ENCODE data around the gene ADIPOR2. TPM values are rescaled to one million over a fixed set of nuclear protein-coding genes. Genes with fewer than 3 reads are reported as not detected.
A peak's percentile ranks its signal among the peaks of the same experiment; 100 is the strongest.

Gene ADIPOR2
- total and polyA plus RNA-seq, 4 donors: 14.8 to 50.5 (median 31.7) TPM

DNA sequence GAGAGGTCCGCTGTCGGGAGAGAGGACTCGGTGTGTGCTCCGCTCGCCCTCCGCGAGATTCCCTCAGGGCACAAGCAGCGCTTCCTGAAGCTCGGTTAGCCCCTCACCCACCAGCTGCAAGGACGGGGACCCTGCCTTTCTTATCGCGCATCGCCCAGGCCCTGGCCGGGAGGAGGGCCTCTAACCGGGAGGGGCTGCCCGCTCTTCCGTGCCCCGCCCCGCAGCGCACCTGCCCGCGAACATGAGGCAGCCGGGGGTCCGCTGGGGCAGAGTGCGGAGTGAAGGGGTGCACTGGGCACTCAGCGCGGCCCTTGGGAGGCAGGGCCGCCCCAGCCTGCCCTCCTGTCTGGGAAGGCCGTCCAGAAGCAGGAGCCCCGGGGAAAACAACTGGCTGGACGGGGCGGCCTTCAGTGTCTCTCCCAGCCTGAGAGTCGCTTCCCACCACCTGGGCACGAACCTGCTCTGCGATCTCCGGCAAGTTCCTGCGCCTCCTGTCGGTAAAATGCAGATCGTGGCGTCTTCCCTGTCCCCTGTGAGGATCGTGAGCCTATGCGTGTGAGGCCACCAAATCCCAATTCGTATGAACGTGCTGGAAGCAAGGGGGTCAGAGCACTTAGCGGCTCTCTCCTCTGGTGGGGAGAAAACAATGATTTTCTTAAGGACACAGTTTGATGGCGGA, 28.0 kb upstream of the ADIPOR2 start:
- Histone ChIP-seq H3K4me1 (ENCODE audit: control insufficient read depth in 1 of 2, insufficient read depth in 2 of 2, low read length in 2 of 2) (peaks cover 0 to 4% of the 10 kb centered on the region in 2 donors), H3K9me3 (ENCODE audit: control insufficient read depth, low read length) (no peaks in the 10 kb centered on the region), H3K27me3 (ENCODE audit: control insufficient read depth in 1 of 2, insufficient read depth in 2 of 2, low read length in 1 of 2) (no peaks in the 10 kb centered on the region), H3K27ac (ENCODE audit: low read depth in 1 of 2, low read length in 2 of 2) (no peak overlapping the region), H3K4me3 (ENCODE audit: low read length in 2 of 2) (no peak overlapping the region), H3K36me3 (ENCODE audit: control insufficient read depth in 1 of 2, insufficient read depth in 2 of 2, low read length in 1 of 2) (no peaks in the 10 kb centered on the region)
- peak; percentile 3 for ATAC-seq (ENCODE audit: low FRiP score)
- 34 to 37% methylated on average over 43 to 46 of the region's 46 CpGs for WGBS, 2 donors
- intact Hi-C loops (cut with DNase I): loop anchor here in 1 of 2 donors (5.0 kb wide), 1 partner anchor 274 kb away; no protein-coding TSS in a partner anchor
- peak in 1 of 2 donors; percentile 61 for DNase-seq

- Histone ChIP-seq H3K36me3 (ENCODE audit: control insufficient read depth in 1 of 2, insufficient read depth in 2 of 2, low read length in 1 of 2) (no peaks in the 10 kb centered on the region), H3K4me3 (ENCODE audit: low read length in 2 of 2) (no peak overlapping the region), H3K27me3 (ENCODE audit: control insufficient read depth in 1 of 2, insufficient read depth in 2 of 2, low read length in 1 of 2) (no peaks in the 10 kb centered on the region), H3K27ac (ENCODE audit: low read depth in 1 of 2, low read length in 2 of 2) (no peak overlapping the region), H3K4me1 (ENCODE audit: control insufficient read depth in 1 of 2, insufficient read depth in 2 of 2, low read length in 2 of 2) (peaks cover 0 to 4% of the 10 kb centered on the region in 2 donors), H3K9me3 (ENCODE audit: control insufficient read depth, low read length) (no peaks in the 10 kb centered on the region)
- DNase-seq: no peak
- intact Hi-C loops (cut with DNase I): loop anchor here in 1 of 2 donors (5.0 kb wide), 1 partner anchor 274 kb away; no protein-coding TSS in a partner anchor
- ATAC-seq (ENCODE audit: low FRiP score): no peak
- WGBS, 2 donors: 93% methylated on average over 11 of the region's 11 CpGs
These were observed 27.3 kb upstream of the ADIPOR2 start for GRCh38 chr12:1663440-1664132.

- H3K4me3 ChIP-seq (ENCODE audit: low read length in 2 of 2): no peak overlapping the region
- no peaks in the 10 kb centered on the region for H3K36me3 ChIP-seq (ENCODE audit: control insufficient read depth in 1 of 2, insufficient read depth in 2 of 2, low read length in 1 of 2)
- no peak for ATAC-seq (ENCODE audit: low FRiP score)
- DNase-seq: no peak
- H3K27me3 ChIP-seq (ENCODE audit: control insufficient read depth in 1 of 2, insufficient read depth in 2 of 2, low read length in 1 of 2): no peaks in the 10 kb centered on the region
- 87 to 88% methylated on average over 2 of the region's 2 CpGs for WGBS, 2 donors
- H3K9me3 ChIP-seq (ENCODE audit: control insufficient read depth, low read length): no peaks in the 10 kb centered on the region
- no peak overlapping the region for H3K27ac ChIP-seq (ENCODE audit: low read depth in 1 of 2, low read length in 2 of 2)
- intact Hi-C loops (cut with DNase I): no loop called here
- peaks cover 0 to 4% of the 10 kb centered on the region in 2 donors for H3K4me1 ChIP-seq (ENCODE audit: control insufficient read depth in 1 of 2, insufficient read depth in 2 of 2, low read length in 2 of 2)
These were observed 25.5 kb upstream of the ADIPOR2 start for GRCh38 chr12:1665366-1665765.

DNA sequence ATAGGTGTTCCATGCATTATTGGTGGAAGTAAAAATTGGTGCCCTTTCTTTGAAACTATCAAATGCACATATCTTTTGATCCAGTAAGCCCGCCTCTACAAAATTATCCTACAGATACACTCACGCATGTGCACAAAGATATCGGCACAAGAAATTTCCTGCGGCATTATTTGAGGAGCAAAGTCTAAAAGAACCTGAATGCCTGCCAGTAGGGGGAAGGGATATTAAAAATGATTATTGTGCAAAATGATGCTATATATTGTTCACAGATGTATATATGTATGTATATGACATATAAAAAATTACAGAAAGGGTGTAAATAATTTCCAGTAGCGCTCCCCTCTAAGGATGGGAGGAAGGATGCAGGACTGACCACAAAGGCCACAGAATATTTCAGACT, 24.7 kb upstream of the ADIPOR2 start:
- no peak overlapping the region for H3K27ac ChIP-seq (ENCODE audit: low read depth in 1 of 2, low read length in 2 of 2)
- 74 to 77% methylated on average over 5 of the region's 5 CpGs for WGBS, 2 donors
- no peaks in the 10 kb centered on the region for H3K27me3 ChIP-seq (ENCODE audit: control insufficient read depth in 1 of 2, insufficient read depth in 2 of 2, low read length in 1 of 2)
- DNase-seq (no peak), ATAC-seq (ENCODE audit: low FRiP score) (no peak)
- H3K4me3 ChIP-seq (ENCODE audit: low read length in 2 of 2): no peak overlapping the region
- peaks cover 0 to 4% of the 10 kb centered on the region in 2 donors for H3K4me1 ChIP-seq (ENCODE audit: control insufficient read depth in 1 of 2, insufficient read depth in 2 of 2, low read length in 2 of 2)
- no peaks in the 10 kb centered on the region for H3K9me3 ChIP-seq (ENCODE audit: control insufficient read depth, low read length)
- intact Hi-C loops (cut with DNase I): no loop called here
- no peaks in the 10 kb centered on the region for H3K36me3 ChIP-seq (ENCODE audit: control insufficient read depth in 1 of 2, insufficient read depth in 2 of 2, low read length in 1 of 2)

DNA sequence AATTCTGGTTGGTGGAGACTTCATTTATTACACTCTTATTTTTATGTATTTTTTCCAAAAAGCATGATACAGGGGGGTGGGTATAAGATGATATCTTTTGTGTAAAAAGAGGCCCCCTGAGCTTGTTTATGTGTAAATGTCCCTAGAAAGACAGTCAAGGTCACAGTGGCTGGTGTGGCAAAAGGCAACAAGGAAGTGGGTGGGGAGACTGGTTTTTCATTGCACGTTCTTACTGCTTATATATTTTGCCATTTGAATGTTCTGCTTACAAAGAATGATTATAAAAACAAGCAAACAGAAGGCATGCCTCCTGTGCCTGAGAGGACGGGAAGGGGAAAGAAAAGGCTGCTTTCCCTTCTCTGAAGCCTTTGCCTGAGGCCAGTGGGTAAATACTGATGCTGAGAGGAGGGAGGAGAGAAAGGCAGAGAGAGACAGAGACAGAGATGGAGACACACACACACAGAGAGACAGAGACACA, 24.1 kb upstream of the ADIPOR2 start:
- Histone ChIP-seq H3K36me3 (ENCODE audit: control insufficient read depth in 1 of 2, insufficient read depth in 2 of 2, low read length in 1 of 2) (no peaks in the 10 kb centered on the region), H3K27me3 (ENCODE audit: control insufficient read depth in 1 of 2, insufficient read depth in 2 of 2, low read length in 1 of 2) (no peaks in the 10 kb centered on the region), H3K4me1 (ENCODE audit: control insufficient read depth in 1 of 2, insufficient read depth in 2 of 2, low read length in 2 of 2) (peaks cover 0 to 4% of the 10 kb centered on the region in 2 donors), H3K4me3 (ENCODE audit: low read length in 2 of 2) (no peak overlapping the region), H3K9me3 (ENCODE audit: control insufficient read depth, low read length) (no peaks in the 10 kb centered on the region), H3K27ac (ENCODE audit: low read depth in 1 of 2, low read length in 2 of 2) (peak overlapping the region in 1 of 2 donors; percentile 32)
- no peak for ATAC-seq (ENCODE audit: low FRiP score)
- intact Hi-C loops (cut with DNase I): no loop called here
- no peak for DNase-seq
- 6% methylated on average over 2 of the region's 2 CpGs for WGBS, 2 donors

- WGBS, 2 donors: 77% methylated on average over 18 of the region's 18 CpGs
- H3K36me3 ChIP-seq (ENCODE audit: control insufficient read depth in 1 of 2, insufficient read depth in 2 of 2, low read length in 1 of 2): no peaks in the 10 kb centered on the region
- DNase-seq (no peak), ATAC-seq (ENCODE audit: low FRiP score) (peak; percentile 51)
- H3K4me3 ChIP-seq (ENCODE audit: low read length in 2 of 2): no peak overlapping the region
- no peak overlapping the region for H3K27ac ChIP-seq (ENCODE audit: low read depth in 1 of 2, low read length in 2 of 2)
- intact Hi-C loops (cut with DNase I): no loop called here
- H3K4me1 ChIP-seq (ENCODE audit: control insufficient read depth in 1 of 2, insufficient read depth in 2 of 2, low read length in 2 of 2): peaks cover 0 to 4% of the 10 kb centered on the region in 2 donors
- H3K27me3 ChIP-seq (ENCODE audit: control insufficient read depth in 1 of 2, insufficient read depth in 2 of 2, low read length in 1 of 2): no peaks in the 10 kb centered on the region
- no peaks in the 10 kb centered on the region for H3K9me3 ChIP-seq (ENCODE audit: control insufficient read depth, low read length)
These were observed 21.9 kb upstream of the ADIPOR2 start for GRCh38 chr12:1668833-1669543.

DNA sequence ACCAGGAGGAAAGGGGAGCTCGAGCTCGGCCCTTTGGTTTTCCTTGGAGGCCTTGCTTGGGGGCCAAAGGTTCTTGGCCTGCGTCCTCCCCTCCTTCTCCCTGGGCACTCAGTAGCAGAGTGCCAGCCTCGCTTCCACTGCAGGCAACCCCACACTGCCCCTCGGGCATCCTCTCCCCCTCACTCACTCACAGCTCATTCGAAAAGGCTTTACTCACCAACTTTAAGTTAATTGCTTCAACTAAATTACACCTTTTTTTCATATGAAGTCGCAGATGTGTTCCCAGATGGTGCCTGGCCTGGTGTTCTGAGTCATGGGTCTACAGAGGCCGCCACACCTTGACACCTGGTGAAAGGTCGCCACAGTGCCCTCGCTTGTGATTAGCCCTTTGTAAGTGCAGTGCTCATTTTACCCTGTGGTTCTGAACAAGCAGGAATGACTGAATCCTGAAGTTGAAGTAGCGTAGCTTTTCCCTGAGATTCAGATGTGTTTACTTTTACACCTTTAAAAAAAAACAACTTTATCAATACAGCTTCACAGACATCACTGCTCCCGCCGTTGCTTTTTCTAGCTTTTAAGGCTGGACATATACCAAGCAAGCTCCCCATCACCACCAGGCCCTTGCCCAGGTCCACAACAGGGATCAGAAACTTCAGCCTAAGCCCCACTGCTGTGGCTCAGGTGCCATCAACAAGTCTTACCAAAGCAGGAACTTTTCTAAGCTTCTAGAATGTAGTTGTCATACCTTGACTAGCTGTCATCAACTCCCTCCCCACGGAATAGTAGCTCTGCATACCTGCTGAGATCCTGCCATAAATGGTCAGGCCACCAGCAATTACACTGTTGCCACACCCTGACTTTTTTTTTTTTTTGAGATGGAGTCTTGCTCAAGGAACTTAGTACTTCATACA, 20.3 kb upstream of the ADIPOR2 start:
- ATAC-seq (ENCODE audit: low FRiP score) (no peak), DNase-seq (no peak)
- Histone ChIP-seq H3K4me1 (ENCODE audit: control insufficient read depth in 1 of 2, insufficient read depth in 2 of 2, low read length in 2 of 2) (peaks cover 0 to 4% of the 10 kb centered on the region in 2 donors), H3K27me3 (ENCODE audit: control insufficient read depth in 1 of 2, insufficient read depth in 2 of 2, low read length in 1 of 2) (no peaks in the 10 kb centered on the region), H3K9me3 (ENCODE audit: control insufficient read depth, low read length) (no peaks in the 10 kb centered on the region), H3K36me3 (ENCODE audit: control insufficient read depth in 1 of 2, insufficient read depth in 2 of 2, low read length in 1 of 2) (no peaks in the 10 kb centered on the region), H3K4me3 (ENCODE audit: low read length in 2 of 2) (no peak overlapping the region), H3K27ac (ENCODE audit: low read depth in 1 of 2, low read length in 2 of 2) (no peak overlapping the region)
- WGBS, 2 donors: 62 to 69% methylated on average over 14 of the region's 14 CpGs
- intact Hi-C loops (cut with DNase I): no loop called here

- DNase-seq: no peak
- H3K4me1 ChIP-seq (ENCODE audit: control insufficient read depth in 1 of 2, insufficient read depth in 2 of 2, low read length in 2 of 2): no peaks in the 10 kb centered on the region
- H3K4me3 ChIP-seq (ENCODE audit: low read length in 2 of 2): no peak overlapping the region
- ATAC-seq (ENCODE audit: low FRiP score): no peak
- no peaks in the 10 kb centered on the region for H3K27me3 ChIP-seq (ENCODE audit: control insufficient read depth in 1 of 2, insufficient read depth in 2 of 2, low read length in 1 of 2)
- no peaks in the 10 kb centered on the region for H3K9me3 ChIP-seq (ENCODE audit: control insufficient read depth, low read length)
- intact Hi-C loops (cut with DNase I): no loop called here
- H3K27ac ChIP-seq (ENCODE audit: low read depth in 1 of 2, low read length in 2 of 2): no peak overlapping the region
- 97 to 99% methylated on average over 3 of the region's 3 CpGs for WGBS, 2 donors
- no peaks in the 10 kb centered on the region for H3K36me3 ChIP-seq (ENCODE audit: control insufficient read depth in 1 of 2, insufficient read depth in 2 of 2, low read length in 1 of 2)
These were observed 14.8 kb upstream of the ADIPOR2 start for GRCh38 chr12:1676043-1676442.
